GM18520 (cell line): ENCODE measurements around the gene MAGEH1.
"Not testable (repeated sequence)": the region's sequence is repeated elsewhere in the genome, so short reads cannot be mapped to it uniquely, and the experiment has no call there.

Experiments
- ATAC-seq: cut with Tn5 transposase; IDR thresholded peaks from one replicate; pipeline ENCODE4 v1.9.1; 2021; ENCODE audit not compliant: unreplicated experiment

MAGEH1 gene

GRCh38 chrX:55451990-55452832, at the start of gene MAGEH1:
TSS of gene MAGEH1 (plus strand) at chrX:55452127. CDS start at chrX:55452375, 248 bp downstream.
- peak; percentile 97 for ATAC-seq

- not testable (repeated sequence) for ATAC-seq
Observed at GRCh38 chrX:55427079-55427478, 24.8 kb upstream of the MAGEH1 start.

- ATAC-seq: not testable (repeated sequence)
Observed at GRCh38 chrX:55443468-55443867, 8.5 kb upstream of the MAGEH1 start.

GRCh38 chrX:55450259-55450658, 1.7 kb upstream of the MAGEH1 start:
- ATAC-seq: no peak

DNA sequence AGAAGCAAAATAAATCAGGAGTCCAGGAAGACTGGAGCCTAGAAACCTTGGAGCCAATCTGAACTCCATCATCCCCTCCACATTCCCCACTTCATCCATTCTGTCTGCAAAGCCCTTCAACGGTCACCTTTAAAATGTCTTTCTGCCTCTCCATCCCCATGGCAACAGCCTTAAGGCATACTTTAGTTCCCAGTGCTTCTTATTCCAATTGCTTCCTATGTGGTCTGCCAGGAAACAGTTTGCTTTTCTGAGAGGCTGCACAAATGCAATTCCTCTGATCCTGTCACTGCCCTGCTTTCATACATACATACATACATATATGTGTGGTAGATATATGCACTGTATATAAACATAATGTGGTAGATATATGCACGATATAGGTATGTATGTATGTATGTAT, 786 bp upstream of the MAGEH1 start:
- ATAC-seq: no peak

- ATAC-seq: no peak
Observed at GRCh38 chrX:55451626-55451989, 319 bp upstream of the MAGEH1 start.

- ATAC-seq: no peak
Observed at GRCh38 chrX:55452833-55453124, 852 bp downstream of the MAGEH1 start.

- ATAC-seq: not testable (repeated sequence)
Observed at GRCh38 chrX:55455708-55456107, 3.8 kb downstream of the MAGEH1 start.

- ATAC-seq: not testable (repeated sequence)
Observed at GRCh38 chrX:55459426-55459825, 7.5 kb downstream of the MAGEH1 start.

- ATAC-seq: not testable (repeated sequence)
Observed at GRCh38 chrX:55459926-55460325, 8.0 kb downstream of the MAGEH1 start.

DNA sequence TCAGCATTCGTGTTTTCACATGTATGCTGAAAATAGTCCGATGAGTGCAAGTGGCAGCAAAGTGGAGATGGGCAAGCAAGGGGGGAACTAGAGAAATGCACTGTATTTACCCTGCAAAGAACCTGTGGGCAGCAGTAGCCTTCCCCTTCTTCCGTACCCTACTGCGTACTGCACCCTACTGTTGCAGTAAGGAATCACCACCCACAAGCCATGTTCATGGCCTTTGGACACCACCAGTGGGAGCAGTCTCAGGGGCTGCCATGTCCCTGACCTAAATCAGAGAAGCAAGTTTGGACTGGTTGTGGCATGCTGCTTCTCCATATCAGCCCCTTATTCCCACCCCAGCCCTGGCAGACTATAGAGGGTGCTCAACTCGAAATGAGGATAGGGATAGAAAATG, 12.1 kb downstream of the MAGEH1 start:
- not testable (repeated sequence) for ATAC-seq

DNA sequence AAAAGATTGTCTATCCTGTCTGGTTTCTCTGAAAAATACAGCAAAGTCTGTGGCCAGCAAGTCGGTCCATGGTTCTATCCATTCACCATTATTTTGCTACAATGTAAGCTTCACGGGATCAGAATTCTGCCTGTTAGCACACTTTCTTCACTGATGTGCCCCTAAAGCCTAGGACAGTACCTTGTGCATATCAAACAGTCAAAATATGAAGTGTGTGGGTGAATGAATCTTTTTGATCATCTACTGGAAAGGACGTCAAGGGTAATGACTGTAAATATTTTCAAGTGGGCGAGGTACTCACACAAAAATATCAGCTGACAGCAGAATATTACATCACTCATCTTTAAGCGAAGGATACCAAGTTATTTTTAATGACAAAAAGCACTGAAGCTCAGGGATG, 13.2 kb downstream of the MAGEH1 start:
- ATAC-seq: not testable (repeated sequence)

GRCh38 chrX:55465791-55466190, 13.9 kb downstream of the MAGEH1 start:
- not testable (repeated sequence) for ATAC-seq

GRCh38 chrX:55479956-55480355, 28.0 kb downstream of the MAGEH1 start:
- not testable (repeated sequence) for ATAC-seq

DNA sequence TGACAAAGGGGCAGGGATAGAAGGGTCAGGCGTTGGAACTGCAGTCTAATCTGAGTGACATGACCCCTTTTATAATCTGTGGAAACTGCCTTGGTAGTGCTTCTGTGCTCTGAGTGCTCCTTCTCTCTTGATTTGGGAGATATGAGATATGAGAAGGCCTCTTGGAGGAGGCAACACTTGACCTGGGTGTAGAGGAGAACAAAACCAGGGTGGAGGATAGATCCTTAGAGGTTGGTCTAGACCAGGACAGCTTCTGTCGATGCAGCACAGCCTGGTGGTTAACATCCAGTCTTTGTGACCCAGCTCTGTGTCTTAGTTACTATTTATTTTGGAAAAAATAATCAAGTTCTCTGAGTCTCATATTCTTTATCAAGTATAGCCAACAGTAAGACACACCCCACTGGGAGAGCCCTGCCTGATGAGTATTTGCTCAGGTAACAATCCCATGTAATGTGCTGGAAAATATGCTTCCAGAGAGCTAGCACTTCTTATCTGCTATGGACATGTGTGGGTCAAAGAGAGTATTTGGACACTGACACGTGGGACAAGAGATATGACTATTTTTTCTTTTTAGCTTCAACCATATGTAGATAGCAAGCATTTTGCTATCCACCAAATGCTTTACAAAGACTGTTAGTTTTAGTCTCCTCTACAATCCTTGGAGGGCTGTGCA, 28.6 kb downstream of the MAGEH1 start:
- ATAC-seq: no peak

DNA sequence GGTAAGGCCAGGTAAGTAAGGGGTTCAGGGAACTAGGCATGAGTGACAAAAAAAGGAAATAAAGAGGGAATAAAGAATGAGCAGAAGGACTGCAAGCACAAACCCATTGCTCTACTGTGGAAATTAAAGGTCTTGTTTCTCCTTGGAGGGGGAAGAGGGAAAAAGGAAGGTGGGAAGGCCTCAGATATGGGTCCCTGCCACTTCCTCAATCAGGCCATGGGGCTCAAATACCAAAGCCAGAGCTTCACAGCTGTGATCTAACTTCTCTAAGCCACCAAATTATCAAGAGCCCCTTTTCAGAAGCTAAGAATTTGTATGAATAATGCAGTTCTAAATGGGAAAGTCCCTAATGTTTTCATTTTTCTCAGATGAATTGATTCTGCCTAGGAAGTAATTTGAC, 33.0 kb downstream of the MAGEH1 start:
- no peak for ATAC-seq

DNA sequence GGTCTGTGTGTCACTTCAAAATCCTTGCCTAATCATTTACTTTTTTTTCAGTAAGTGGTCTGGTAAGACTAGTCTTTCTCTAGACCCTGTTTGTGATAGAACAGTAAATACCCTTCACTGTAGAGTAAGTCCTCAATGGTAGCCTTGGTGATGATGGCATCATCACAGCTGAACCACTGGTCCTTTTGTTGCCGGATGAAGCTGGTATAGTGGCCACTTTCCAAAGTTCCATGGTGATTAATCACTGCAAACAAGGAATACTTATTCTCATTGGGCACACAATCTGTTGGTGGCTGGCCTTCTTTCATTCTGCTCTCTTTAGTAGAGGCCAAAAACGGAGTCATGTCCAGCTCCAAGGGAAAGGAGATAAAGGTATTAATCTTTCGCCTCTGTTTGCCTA, 34.8 kb downstream of the MAGEH1 start:
- ATAC-seq: no peak

DNA sequence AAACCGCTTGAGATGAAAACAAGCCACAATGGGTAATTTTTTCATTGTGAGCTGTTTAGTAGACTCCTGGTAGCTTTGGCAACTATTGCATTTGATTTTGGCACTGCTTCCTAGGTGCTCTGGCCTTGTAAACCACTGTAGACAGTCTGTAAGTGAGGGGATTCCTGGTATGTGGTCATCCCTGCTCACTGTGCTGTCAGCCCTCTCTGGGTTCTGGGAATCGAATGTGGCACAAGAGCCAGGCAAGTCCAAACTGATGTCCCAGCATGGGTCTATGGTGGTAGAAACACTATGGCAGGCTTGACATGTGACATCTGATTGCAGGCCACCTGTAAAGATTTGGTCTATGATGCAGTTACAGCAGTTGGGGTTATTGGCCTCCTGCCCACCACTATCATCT, 35.2 kb downstream of the MAGEH1 start:
- no peak for ATAC-seq

GRCh38 chrX:55488006-55488592, 36.2 kb downstream of the MAGEH1 start:
- no peak for ATAC-seq

DNA sequence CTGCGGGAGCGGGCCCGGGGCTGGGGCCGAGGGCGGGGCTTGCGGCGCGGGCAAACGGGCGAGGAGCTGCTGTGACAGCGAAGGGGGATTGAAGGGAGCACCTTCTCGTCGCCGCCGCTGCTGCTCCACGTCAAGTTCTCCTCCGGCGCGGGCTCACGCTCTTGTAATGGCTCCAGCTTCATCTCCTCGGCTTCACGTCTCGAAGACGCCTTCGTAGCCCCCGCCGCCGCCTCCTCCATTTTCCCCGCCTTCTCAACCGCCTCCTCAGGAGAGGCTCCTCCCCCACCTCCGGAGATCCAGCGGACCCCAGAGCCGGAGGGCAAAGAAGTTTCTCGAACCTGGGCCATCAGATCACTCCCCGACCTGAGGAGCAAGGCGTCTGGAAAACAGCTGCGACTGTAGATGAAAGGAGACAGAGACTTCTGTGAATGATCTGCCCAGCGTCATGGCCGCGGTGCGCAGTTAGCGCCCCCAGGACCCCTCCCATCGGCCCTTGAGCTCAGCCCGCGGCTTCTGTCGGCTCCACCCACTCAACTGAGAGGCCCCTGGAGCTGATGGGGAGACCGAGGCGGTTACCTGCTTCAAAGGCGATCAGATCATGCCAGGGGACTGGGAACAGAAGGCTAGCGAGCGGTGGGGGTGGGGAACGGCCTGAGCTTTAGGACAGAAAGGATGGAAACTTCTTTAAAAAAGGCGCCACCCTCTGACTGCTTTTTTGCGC, 36.8 kb downstream of the MAGEH1 start:
- no peak for ATAC-seq

DNA sequence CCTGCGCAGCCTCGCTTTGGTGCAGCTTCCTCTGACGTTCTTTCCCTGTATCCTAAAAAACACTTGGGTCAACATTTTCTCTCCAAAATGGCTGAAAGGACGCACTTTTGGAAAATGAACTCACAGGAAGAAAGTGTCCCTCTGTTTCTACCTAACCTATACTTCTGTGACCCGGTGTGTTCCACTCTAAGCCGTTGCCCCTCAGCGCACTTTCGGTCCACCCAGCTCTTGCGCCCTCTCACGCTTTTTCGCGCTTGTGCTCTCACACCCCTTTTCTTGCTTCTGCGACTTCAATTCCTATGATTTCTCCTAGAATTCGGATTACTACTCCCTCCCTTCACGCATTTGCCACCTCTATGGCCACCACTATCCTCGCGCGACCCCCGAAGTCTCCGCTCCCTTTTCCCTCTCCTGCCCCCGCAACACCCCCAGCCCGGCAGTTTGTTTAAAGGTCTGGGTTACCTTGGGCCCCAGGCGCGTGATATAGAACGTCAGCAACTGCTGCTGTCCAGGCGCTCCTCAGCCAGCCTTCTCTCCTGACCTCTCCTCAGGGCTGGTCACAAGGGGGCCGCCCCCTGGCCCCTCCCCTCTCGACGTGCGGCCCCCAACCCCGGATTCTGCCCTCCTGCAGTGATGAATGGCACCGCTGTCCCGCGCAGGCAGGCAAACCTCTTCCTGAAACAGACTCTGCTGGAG, 37.5 kb downstream of the MAGEH1 start, which contains the start of gene USP51:
USP51 (minus strand) TSS at position 535 of the 696 bp plus-strand sequence. CDS start 909 bp downstream, outside the sequence.
- no peak for ATAC-seq
